ENCODE measurements around the gene MCU. TPM values are rescaled to one million over a fixed set of nuclear protein-coding genes. Genes with fewer than 3 reads are reported as not detected.

MCU gene
- total RNA-seq, 4 donors from 2014 or later, result 11.4 to 33.3 (median 24.9) TPM

DNA sequence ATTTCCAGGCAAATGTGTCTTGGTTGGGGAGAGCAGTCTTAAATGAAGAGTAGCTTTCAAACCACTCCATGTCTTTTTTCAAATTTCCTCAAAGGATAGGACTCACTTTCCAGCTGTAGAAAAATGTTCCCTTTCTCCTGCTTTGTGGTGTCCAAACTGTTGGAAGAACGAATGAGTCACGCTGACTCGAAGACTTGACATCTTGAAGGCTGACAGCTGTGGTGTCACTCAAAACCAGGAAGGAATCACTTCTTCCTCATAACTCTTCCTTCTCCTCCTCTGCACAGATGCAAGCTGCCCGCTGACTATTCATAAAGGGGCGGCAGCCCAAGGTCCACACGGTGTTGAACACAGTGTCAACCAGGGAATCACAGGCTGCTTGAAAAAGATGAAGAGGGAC lies 243.4 kb downstream of the MCU start:
- intact Hi-C loops (cut with DNase I), result no loop called here
- no peak for DNase-seq
- H3K36me3 ChIP-seq, result no peaks in the 10 kb centered on the region
- no peak overlapping the region for H3K4me3 ChIP-seq (replicated peaks in 1 of 3)
- TF ChIP-seq, protein P1, sequence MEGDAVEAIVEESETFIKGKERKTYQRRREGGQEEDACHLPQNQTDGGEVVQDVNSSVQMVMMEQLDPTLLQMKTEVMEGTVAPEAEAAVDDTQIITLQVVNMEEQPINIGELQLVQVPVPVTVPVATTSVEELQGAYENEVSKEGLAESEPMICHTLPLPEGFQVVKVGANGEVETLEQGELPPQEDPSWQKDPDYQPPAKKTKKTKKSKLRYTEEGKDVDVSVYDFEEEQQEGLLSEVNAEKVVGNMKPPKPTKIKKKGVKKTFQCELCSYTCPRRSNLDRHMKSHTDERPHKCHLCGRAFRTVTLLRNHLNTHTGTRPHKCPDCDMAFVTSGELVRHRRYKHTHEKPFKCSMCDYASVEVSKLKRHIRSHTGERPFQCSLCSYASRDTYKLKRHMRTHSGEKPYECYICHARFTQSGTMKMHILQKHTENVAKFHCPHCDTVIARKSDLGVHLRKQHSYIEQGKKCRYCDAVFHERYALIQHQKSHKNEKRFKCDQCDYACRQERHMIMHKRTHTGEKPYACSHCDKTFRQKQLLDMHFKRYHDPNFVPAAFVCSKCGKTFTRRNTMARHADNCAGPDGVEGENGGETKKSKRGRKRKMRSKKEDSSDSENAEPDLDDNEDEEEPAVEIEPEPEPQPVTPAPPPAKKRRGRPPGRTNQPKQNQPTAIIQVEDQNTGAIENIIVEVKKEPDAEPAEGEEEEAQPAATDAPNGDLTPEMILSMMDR (IDR thresholded peaks at IDR 0.05), result no peak
- TF ChIP-seq POLR2A (IDR thresholded peaks at IDR 0.05), result no peak
- H3K27ac ChIP-seq, result no peak overlapping the region
- 93 to 98% methylated on average over 6 of the region's 6 CpGs for WGBS, 2 donors
- no peaks in the 10 kb centered on the region for H3K4me1 ChIP-seq
- H3K27me3 ChIP-seq, result no peaks in the 10 kb centered on the region
- H3K9me3 ChIP-seq, result no peaks in the 10 kb centered on the region

Small RNA genes lying within 50 kb of the gene (microRNA-seq; reads per million reads assigned to microRNA genes)
- not detected for gene MIR4676

Small RNA genes lying within 50 kb of the gene (small RNA-seq; reads per million reads assigned to genes)
- not detected for gene MIR4676
- not detected for gene RF00019

Other genes with a start within 250 kb of the MCU start
- 10 to 100 TPM; 26.5 to 33.9 (median 31.5) TPM for gene MICU1, start 66.1 kb upstream of the MCU start, total RNA-seq
- under 1 TPM in 1 of 4 donors, not detected in 3; 0.27 TPM for gene OIT3, start 201.6 kb downstream of the MCU start, total RNA-seq